Endometrial microvascular endothelial cells (primary cell): Measurements from ENCODE around the gene DNA2. TPM values are rescaled to one million over a fixed set of nuclear protein-coding genes. Genes with fewer than 3 reads are reported as not detected.
"Not testable (repeated sequence)": the region's sequence is repeated elsewhere in the genome, so short reads cannot be mapped to it uniquely, and the experiment has no call there.

ENCODE experiments used
- in situ Hi-C: cut with HindIII; loops from 2 replicates; pipeline ENCODE4 v1.10.0; 2017; ENCODE audit warnings: low sequenced_read_pairs, low pct_unique_long_range_greater_than_20kb; ENCODE audit errors: inconsistent ontology term
- total RNA-seq: library from RNA; depleted of rRNA; stranded (reverse); fragments of >200 nt; gene quantifications from one replicate; pipeline ENCODE4 v1.2.3, GENCODE V29; 2015; ENCODE audit errors: inconsistent ontology term

Gene DNA2, protein sequence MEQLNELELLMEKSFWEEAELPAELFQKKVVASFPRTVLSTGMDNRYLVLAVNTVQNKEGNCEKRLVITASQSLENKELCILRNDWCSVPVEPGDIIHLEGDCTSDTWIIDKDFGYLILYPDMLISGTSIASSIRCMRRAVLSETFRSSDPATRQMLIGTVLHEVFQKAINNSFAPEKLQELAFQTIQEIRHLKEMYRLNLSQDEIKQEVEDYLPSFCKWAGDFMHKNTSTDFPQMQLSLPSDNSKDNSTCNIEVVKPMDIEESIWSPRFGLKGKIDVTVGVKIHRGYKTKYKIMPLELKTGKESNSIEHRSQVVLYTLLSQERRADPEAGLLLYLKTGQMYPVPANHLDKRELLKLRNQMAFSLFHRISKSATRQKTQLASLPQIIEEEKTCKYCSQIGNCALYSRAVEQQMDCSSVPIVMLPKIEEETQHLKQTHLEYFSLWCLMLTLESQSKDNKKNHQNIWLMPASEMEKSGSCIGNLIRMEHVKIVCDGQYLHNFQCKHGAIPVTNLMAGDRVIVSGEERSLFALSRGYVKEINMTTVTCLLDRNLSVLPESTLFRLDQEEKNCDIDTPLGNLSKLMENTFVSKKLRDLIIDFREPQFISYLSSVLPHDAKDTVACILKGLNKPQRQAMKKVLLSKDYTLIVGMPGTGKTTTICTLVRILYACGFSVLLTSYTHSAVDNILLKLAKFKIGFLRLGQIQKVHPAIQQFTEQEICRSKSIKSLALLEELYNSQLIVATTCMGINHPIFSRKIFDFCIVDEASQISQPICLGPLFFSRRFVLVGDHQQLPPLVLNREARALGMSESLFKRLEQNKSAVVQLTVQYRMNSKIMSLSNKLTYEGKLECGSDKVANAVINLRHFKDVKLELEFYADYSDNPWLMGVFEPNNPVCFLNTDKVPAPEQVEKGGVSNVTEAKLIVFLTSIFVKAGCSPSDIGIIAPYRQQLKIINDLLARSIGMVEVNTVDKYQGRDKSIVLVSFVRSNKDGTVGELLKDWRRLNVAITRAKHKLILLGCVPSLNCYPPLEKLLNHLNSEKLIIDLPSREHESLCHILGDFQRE
- total RNA-seq: 23.7 TPM

DNA sequence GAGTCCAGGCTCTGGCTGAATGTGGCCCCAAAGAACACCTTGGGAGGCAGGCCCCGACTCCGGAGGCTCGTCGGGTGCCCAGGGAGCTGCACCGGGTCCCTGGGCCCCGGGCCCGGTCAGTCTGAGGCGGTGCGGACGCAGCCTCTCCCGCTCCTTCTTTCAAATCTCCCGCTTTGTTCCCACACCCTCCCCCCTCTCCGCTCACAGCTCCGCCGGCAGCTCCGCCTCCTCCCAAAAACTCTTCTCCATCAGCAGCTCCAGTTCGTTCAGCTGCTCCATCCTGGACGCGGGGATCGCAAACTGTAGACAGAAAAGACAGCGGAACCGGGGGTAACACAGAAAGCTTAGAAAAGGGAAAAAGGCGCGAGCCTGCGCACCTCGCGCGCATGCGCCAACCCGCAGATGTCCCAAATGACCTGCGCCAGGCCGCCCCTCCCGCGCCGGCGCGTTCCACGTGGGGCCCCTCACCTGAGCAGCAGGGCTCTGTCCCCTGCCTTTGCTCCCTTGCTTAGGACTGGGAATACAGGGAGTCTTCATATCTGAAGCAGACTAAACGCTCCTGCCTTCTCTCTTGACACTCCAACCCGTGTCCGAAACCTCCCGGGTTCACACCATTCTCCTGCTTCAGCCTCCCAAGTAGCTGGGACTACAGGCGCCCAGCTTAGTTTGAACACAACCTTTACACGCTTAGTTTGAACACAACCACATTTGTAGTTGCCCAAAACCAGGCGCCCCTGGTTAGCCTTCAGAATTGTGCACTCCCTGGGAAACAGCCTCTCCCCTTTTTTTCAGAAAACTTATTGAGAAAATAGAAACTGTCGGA lies at the start of gene DNA2:
DNA2 (minus strand) TSS at position 388 of the 823 bp plus-strand sequence; CDS start at position 279, 109 bp downstream.
- in situ Hi-C loops: no loop called here

DNA sequence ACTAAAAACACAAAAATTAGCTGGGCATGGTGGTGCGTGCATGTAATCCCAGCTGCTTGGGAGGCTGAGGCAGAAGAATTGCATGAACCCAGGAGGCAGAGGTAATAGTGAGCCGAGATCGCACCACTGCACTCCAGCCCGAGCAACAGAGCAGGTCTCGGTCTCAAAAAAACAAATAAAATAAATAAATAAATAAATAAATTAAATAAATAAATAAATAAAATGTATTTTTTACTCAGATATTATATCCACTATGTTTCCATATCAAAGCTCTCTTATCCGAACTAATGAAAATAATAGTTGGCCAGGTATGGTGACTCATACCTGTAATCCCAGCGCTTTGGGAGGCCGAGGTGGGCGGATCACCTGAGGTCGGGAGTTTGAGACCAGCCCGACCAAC lies 46.8 kb upstream of the DNA2 start:
- in situ Hi-C loops: not testable (repeated sequence)

DNA sequence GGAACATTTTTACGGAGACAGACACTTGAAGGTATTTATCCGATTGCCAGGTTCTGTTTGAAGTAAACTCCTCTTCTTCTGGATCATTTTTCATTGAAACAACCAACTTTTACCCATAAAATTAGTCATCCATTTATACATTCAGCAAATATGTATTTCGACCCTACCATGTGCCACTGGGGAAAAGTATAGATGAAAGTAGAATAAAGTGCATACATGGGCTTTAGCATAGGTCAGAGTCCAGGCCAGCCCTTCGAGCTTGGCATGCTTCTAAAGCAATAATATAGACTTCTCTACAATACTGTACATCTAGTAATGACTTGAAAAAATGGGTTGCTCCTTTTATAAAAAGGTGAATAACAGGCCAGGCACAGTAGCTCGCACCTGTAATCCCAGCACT lies 45.4 kb upstream of the DNA2 start:
- in situ Hi-C loops: no loop called here

DNA sequence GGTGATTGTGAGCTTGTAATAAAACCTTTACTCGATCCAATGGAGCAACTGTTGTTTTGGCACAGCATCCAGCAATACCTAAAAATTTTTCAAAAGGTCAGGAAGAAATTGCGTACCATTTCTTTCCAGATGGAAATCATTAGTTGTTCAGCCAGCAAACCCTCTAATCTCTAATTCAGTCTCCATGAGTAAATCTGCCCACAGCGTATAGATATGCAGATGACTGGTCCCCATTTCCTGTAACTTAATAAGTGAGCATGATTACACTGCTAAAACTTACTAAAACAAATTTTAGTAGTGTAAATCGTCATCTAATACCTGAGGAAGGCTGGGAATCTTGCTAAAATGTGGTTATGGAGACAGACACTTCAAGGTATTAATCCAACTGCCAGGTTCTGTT lies 45.0 kb upstream of the DNA2 start:
- in situ Hi-C loops: no loop called here

DNA sequence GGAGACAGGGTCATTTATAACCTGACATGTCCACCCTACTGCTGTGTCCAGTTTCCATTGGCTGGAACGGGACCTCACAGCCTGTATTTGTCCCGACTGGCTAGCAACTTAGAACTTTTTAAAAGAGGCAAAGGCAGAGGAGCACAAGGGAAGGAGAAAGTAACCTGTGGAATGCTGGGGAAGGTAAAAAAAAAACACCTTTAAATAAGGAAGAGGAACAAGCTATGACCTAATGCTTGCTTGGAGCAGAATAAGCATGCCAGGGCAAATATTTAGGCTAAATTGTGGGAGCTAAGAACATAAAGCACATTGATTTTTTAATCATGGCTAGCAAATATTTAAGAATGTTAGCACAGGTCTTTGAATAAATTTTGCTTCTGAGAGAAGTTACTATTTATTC lies 44.4 kb upstream of the DNA2 start:
- in situ Hi-C loops: not testable (repeated sequence)

DNA sequence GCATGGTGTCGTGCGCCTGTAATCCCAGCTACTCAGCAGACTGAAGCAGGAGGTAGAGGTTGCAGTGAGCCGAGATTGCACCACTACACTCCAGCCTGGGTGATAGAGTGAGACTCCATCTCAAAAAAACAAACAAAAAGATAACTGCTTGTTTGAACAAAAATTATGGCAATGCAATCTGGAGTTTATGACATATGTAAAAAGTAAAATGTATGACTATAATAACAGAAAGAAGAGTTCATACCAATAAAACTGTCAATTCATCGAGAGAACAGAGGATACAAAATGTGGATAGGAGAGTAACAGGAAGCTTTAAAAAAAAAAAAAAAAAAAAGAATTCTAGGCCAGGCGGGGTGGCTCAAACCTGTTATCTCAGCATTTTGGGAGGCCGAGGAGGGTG lies 36.3 kb upstream of the DNA2 start:
- in situ Hi-C loops: no loop called here

DNA sequence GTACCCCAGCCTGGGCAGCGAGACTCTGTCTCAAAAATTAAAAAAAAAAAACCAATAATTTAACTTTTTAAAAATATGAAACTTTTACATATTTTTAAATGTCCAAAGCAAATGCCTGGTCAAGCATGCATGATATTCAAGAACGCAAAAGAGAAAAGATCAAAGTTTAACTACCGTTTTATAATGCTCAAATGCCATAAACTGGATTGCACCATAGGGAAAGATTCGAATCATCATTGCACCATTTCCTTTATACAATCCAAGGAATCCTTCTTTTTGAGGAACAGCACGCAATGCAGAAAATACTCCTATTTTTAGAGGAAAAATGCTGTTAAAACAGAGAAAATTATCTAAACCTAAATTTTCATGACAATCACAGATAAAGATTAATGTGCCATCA lies 34.6 kb upstream of the DNA2 start:
- in situ Hi-C loops: no loop called here

DNA sequence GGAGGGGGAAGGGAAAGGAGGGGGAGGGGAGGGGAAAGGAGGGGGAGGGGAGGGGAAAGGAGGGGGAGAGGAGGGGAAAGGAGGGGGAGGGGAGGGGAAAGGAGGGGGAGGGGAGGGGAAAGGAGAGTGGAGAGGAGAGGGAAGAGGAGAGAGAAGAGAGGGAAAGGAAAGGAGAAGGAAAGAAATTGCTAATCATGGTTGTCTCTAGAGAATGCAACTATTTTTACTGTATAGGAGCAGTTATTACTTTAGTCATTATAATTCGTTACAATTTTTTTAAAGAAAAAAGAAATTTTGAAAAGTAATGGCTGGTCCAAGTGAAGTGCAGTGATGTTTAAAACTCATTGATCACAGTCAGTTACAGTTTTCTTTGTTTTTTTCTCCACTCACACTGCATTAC lies 31.1 kb upstream of the DNA2 start:
- in situ Hi-C loops: no loop called here

DNA sequence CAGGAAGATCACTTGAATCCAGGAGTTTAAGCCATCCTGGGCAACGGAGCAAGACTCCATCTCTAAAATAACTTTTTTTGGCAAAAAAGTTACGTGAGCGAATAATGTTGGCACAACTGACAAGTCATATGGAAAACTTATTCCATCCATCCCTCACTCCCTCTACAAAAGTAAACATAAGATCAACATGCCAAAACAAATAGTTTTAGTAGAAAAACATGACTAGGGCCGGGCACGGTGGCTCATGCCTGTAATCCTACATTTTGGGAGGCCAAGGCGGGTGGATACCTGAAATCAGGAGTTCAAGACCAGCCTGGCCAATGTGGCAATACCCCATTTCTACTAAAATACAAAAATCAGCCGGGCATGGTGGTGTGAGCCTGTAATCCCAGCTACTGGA lies 29.9 kb upstream of the DNA2 start:
- in situ Hi-C loops: no loop called here

DNA sequence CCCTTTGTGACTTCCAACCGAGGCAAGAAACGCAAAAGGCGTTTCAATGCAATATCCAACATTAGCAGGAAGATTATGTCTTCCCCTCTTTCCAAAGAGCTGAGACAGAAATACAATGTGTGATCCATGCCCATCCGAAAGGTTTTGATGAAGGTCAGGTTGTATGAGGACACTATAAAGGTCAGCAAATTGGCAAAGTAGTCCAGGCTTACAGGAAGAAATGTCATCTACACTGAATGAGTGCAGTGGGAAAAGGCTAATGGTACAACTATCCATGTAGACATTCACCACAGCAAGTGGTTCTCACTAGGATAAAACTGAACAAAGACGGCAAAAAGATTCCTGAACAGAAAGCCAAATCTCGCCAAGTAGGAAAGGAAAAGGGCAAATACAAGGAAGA lies 27.8 kb upstream of the DNA2 start:
- in situ Hi-C loops: no loop called here

DNA sequence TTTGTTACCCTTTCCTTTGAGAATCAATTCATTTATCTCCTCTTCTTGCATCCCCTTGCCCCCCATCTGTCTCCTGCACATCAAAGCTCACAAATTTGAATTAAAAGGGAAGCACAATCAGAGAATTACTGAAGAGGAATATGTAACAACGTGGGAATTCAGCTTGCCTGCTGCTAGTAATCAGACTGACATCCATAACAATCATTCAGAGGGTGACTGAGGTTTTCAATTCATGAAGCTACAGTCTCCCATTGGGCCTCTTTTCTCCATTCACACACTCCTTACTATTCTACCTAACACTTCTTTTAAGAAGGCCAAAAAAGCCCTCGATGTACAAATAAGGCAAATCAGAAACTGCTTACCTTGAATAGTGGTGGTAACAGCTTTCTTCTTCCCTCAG lies 24.3 kb upstream of the DNA2 start:
- in situ Hi-C loops: no loop called here

DNA sequence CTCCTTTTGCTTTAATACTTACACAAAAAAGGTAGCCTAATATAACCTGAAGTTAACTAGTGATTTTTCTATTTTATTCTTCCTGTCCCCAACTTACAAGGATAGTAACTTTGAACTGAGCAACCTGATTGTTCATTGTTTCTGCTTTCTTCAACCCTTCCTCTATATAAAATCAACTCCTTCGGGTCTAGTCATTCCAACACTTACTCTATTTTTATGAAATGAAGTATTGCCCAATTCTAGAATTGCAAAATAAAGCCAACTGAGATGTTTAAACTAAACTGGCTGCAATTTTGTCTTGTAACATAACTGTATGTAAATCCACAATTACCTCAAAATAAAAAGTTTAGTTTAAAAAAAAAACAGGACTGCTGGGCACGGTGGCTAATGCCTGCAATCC lies 20.3 kb upstream of the DNA2 start:
- in situ Hi-C loops: no loop called here

DNA sequence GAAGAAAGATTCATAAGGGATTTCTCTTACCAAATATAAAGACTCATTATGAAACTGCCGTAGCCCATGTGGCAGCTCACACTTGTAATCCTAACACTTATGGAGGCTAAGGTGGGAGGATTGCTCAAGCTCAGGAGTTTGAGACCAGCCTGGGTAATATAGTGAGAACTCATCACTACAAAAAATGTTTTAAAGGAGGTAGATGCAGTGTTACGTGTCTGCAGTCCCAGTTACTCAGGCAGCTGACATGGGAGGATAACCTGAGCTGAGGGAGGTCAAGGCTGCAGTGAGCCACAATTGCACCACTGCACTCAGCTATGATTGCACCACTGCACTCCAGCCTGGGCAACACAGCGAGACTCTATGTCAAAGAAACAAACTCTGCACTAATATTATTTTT lies 18.1 kb upstream of the DNA2 start:
- in situ Hi-C loops: no loop called here

DNA sequence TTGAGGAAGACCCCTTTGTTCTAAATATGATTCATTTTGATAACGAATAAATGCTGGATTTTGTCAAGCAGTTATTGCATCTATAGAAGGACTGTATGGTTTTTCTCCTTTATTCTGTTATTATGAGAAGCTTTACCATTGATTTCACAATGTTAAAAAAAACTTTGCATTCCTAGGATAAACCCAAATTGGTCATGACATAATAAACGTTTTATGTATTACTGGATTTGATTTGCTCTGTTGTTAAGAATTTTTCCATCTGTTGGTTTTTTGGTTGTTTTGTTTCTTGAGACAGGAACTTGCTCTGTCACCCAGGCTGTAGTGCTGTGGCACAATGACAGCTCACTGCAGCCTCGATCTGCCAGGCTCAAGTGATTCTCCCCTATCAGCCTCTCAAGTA lies 2.2 kb upstream of the DNA2 start:
- in situ Hi-C loops: no loop called here

DNA sequence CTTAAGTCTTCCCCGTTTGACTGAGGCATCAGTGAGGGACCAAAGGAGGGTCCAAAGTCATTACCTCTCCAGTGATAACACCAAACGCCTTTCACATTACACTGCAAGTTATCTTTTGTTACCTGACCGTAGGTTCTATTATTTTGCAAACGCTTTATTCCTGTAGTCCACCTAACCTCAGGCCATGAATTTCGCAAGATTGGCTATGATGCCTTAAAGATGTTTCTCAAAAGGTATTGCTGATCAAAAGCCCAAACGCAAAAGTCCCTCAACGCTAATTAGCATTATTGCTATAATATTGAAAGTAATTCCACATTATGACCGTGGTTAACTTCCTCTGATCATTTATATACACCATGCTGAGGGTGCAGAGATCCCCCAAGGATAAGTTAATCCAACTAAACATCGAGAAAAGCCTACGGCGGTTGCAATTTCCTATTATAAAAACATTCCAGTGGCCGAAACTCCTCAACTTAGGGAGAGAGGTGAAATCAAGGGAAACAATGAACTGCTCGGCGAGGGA lies 649 bp downstream of the DNA2 start:
- in situ Hi-C loops: no loop called here

DNA sequence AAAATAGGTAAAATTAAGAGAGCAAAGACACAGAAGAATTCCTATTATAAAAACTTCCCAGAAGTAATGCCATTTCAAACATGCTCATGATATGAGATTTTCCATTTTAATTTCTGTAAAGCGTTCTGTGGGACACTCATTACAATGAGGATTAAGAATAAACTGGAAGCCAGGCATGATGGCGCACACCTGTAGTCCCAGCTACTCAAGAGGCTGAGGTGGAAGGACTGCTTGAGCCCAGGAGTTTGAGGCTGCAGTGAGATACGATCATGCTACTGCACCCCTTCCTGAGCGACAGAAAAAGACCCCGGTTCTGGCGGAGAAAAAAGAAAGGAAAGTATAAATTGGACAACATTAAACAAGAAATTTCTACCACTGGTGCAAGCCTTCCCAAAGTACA lies 1.5 kb downstream of the DNA2 start:
- in situ Hi-C loops: no loop called here

DNA sequence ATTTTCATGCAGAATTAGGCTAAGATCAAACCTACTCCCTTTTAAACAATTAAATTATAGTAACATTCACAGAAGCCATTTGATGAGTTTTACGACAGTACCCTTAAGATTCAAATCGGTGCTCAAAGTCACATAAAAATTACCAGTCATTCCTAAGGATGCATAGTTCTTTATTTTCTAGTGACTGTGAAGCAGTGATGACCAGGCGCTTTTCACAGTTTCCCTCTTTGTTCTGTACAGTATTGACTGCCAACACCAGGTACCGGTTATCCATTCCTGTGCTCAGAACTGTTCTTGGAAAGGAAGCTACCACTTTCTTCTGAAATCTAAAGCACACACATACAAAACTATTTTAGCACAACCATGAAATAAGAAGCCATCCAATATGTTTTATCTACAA lies 1.9 kb downstream of the DNA2 start:
- in situ Hi-C loops: no loop called here

DNA sequence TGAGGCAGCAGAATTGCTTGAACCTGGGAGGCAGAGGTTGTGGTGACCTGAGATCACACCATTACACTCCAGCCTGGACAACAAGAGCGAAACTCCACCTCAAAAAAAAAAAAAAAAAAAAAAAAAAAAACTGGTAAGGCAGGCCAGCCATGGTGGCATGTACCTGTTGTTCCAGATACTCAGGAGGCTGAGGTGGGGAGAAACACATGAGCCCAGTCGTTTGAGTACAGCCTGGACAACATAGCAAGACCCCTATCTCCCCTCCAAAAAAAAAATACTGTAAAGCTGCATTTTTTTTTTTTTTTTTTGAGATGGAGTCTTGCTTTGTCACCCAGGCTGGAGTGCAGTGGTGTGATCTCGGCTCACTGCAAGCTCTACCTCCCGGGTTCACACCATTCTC lies 7.0 kb downstream of the DNA2 start:
- in situ Hi-C loops: not testable (repeated sequence)
